GM18499 (cell line): ENCODE measurements around the gene EFCAB11.
"Not testable (repeated sequence)": the region's sequence is repeated elsewhere in the genome, so short reads cannot be mapped to it uniquely, and the experiment has no call there.

Experiments
- ATAC-seq: cut with Tn5 transposase; IDR thresholded peaks from one replicate; pipeline ENCODE4 v1.9.1; 2021; ENCODE audit warnings: moderate number of reproducible peaks; ENCODE audit not compliant: insufficient read depth, unreplicated experiment

EFCAB11 gene

GRCh38 chr14:89912667-89913211, 41.8 kb downstream of the EFCAB11 start:
- ATAC-seq = no peak

GRCh38 chr14:89912221-89912620, 42.3 kb downstream of the EFCAB11 start:
- no peak for ATAC-seq

DNA sequence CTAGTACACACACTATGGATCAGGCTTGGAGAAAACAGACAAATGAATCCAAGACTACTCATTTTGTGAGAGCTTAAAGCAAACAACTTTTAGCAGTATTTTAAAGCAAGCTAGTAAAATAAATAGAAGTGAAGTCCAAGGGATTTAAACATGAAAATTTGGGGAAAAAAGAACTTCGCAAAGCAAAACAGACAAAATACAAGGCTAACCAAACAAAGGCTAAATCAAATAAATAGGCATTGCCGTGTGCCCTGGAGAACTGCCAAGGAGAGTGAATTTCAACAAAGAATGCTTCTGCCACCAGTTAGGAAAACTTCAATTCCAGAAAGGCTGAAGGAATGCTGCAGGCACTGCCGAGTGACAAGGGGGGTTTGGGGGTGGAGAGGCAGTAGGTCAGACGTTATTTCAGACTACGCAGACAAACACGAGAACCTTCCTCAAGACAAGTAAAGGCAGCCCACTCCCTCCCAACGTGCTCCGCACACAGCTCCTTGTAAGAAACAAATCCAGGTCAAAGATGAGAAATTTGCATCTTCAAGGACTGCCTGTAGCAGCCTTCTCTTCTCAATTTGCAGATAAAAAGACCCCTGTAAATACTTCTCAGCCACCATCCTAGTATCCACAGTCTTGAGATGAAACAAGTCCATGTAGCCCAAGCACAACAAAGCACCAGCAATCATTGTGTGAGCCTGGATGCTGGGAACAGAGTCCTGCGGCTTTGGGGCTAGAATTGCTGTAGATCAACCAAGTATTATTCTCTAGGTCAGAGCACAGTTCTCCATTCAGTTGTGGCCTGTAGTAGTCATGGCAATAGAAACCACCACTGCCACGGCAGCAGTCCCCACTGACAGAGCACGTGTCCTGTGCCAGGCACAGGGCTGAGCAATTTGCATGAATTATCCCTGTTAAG, 43.3 kb downstream of the EFCAB11 start:
- no peak for ATAC-seq

DNA sequence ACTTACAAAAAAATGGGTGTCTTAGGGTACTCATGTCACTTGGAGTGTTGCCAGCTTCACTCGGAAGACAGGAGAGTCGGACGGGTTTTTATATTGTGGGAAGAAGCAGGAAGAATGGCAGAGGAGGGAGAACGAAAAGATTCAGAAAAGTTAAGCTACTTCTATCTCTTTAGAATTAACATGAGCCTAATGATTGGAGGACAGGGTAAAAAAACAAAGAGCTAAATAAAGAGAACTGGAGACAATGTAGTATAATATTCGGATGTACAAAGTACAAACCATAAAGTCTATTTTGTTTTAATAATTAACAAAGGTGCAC, 43.9 kb downstream of the EFCAB11 start:
- no peak for ATAC-seq

- ATAC-seq = no peak
These were observed 44.9 kb downstream of the EFCAB11 start for GRCh38 chr14:89909586-89909985.

DNA sequence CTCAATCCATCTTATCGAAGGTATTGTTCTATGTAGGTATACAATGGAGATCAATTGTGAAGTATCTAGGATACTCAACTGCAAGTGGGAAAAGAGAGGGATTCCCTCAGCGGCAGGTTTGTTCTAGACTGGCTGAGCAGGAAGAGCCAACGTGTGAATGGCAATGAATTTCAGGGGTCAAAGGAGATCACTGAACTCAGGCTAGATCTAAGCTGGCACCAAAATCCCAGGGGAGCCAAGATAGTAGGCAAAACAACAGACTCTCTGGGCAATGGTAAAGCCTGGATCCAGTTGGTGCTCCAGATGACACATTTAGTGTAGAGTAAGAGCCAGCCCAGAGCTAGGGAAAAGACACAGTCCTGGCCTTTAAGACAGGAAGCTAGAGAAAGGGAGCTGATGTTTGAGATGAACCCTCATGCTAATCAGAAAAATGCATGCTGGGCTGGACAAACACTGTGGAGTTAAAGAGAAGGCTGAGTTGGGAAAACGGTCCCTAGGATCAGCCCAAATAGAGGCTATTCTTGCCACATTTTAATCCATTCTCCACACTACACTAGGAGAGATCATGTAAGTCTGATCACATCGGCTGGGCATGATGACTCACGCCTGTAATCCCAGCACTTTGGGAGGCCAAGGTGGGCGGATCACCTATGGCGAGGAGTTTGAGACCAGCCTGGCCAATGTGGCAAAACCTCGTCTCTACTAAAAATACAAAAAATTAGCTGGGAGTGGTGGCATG, 45.6 kb downstream of the EFCAB11 start:
- ATAC-seq = no peak

- ATAC-seq = no peak
These were observed 46.9 kb downstream of the EFCAB11 start for GRCh38 chr14:89907655-89908054.

DNA sequence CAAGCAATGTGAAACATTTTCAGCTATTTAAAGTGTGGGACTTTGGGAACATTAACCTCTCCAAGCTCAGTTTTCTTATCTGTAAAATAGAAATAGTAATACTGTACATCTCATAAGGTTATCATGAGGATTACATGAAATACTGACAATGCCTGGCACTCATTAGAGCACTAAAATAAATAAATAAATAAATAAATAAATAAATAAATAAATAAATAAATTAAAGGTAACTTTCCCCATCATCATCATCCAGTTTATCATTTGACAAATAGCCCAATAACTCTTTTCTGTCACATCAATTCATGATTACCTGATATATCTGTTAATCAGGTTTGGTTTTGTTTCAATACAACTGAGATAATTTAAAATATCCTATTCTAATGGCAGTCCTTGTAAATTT, 48.5 kb downstream of the EFCAB11 start:
- ATAC-seq = no peak

- no peak for ATAC-seq
These were observed 51.1 kb downstream of the EFCAB11 start for GRCh38 chr14:89903340-89903952.

DNA sequence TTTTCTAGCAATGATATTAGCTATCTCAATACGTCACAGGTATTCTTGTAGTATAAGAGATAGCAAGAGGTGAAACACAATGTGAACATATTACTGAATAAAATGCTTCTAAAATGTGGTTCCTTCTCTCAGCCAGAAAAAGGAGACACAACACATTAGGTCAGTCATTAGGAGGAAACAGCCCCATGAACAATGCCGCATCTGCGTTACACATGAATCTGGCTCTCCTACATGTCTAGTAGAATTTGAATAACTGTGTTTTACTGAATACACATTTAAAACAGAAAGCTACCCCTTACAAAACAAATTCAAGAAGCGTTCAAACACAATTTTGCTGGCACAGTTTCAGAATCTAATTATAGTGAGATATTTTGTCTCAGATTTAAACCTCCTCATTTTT, 51.6 kb downstream of the EFCAB11 start:
- no peak for ATAC-seq

GRCh38 chr14:89900802-89901201, 53.7 kb downstream of the EFCAB11 start:
- no peak for ATAC-seq

DNA sequence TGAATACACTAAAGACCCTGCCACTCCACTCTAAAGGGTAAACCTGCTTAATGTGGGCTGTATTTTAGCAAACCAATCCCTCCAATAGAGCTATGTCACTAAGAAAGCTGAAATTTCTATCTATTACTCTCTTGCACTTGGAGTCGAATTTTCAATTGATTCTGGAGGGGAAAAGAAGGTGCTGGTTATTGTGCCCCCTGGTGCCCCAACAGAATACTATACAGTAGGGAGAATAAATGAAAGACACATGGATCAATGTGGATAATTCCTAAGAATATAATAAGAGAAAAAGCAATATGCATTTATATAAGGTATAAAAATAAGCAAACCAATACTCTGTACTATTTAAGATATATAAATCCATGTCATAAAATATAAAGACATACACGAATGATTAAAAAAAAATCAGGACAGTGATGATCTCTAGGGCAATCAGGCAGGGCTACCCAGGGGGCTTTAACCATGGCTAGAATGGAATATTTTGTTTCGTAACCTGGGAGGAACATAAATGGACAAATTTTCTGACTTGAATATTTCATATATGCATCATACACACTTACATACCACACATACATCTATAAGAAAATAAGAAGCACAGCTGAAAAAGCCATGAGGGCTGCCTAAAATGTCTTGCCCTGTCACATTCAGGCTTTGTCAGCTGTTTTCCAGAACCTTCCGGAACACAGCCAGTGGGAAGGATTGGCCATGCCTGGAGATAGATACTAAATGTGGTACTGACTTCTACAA, 54.4 kb downstream of the EFCAB11 start:
- ATAC-seq = no peak

- ATAC-seq = no peak
These were observed 55.2 kb downstream of the EFCAB11 start for GRCh38 chr14:89899291-89899690.

DNA sequence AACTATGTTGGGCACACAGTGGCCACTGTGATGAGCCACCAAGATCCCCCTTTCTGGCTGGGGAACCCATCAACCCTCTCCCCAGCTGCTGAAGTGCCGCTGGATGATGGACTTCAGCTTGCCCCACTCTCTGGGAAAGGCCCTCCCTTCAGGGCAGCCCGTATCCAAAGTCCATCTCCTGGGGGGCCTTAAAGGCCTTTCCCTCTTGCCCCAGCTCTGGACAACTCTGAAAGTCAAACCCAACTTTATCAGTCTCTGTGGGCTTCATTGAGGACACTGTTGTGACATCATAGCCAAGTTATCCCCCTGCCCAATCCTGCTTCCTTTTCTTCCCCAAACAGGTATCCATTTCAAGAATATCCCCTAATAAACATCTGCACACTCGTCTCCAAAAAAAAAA, 61.1 kb downstream of the EFCAB11 start:
- not testable (repeated sequence) for ATAC-seq

- ATAC-seq = no peak
These were observed 61.6 kb downstream of the EFCAB11 start for GRCh38 chr14:89892953-89893352.

DNA sequence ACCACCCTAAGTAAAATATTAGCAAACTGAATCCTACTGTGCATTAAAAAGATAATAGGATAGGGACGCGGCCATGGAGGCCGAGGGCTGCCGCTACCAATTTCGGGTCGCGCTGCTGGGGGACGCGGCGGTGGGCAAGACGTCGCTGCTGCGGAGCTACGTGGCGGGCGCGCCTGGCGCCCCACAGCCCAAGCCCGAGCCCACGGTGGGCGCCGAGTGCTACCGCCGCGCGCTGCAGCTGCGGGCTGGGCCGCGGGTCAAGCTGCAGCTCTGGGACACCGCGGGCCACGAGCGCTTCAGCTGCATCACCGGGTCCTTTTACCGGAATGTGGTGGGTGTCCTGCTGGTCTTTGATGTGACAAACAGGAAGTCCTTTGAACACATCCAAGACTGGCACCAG, 62.8 kb downstream of the EFCAB11 start:
- not testable (repeated sequence) for ATAC-seq

- ATAC-seq = no peak
These were observed 63.5 kb downstream of the EFCAB11 start for GRCh38 chr14:89891055-89891454.

GRCh38 chr14:89890589-89890988, 63.9 kb downstream of the EFCAB11 start:
- ATAC-seq = no peak

GRCh38 chr14:89889626-89890025, 64.9 kb downstream of the EFCAB11 start:
- ATAC-seq = no peak

GRCh38 chr14:89884761-89885160, 69.8 kb downstream of the EFCAB11 start:
- no peak for ATAC-seq
